ENCODE measurements around the gene SNW1.
"Not testable (repeated sequence)": the region's sequence is repeated elsewhere in the genome, so short reads cannot be mapped to it uniquely, and the experiment has no call there.

SNW1 gene

DNA sequence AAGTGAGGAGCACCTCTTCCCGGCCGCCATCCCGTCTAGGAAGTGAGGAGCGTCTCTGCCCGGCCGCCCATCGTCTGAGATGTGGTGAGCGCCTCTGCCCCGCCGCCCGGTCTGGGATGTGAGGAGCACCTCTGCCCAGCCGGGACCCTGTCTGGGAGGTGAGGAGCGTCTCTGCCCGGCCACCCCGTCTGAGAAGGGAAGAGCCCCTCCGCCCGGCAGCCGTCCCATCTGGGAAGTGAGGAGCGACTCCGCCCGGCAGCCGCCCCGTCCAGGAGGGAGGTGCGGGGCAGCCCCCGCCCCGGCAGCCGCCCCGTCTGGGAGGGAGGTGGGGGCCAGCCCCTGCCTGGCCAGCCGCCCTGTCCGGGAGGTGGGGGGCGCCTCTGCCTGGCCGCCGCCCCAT, 13.5 kb downstream of the SNW1 start:
- DNase-seq (ENCODE audit: low read depth in 2 of 2): not testable (repeated sequence)

DNA sequence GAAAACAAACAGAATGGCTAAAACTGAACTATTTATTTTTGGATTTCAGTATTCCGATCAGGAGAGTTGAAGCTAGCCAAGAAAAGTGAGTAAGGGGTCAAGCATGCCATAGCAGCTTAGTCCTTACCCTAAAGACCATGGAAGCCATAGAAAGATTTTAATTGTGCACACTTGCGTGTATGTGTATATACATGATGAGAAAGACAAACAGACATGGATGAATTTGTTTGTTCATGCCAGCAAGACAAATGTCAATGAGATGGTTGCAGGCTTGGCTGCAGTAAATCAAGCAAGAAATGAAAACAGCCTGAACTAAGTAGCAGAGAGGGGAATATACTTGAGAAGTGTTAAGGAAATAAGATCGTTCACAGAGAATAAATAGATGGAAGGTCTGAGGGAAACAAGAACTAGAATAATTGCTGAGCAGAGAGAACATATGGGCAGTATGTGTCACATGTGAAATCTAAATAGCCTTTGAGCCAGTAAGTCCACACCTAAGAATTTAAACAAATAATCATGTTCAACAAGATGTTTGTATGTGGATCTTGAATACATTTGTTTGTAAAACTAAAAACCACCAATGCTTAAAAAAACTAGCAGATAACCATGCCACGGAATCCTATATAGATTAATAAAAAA, 14.8 kb downstream of the SNW1 start:
- DNase-seq (ENCODE audit: low read depth in 2 of 2): no peak

GRCh38 chr14:77741438-77741837, 19.5 kb downstream of the SNW1 start:
- no peak for DNase-seq (ENCODE audit: low read depth in 2 of 2)

DNA sequence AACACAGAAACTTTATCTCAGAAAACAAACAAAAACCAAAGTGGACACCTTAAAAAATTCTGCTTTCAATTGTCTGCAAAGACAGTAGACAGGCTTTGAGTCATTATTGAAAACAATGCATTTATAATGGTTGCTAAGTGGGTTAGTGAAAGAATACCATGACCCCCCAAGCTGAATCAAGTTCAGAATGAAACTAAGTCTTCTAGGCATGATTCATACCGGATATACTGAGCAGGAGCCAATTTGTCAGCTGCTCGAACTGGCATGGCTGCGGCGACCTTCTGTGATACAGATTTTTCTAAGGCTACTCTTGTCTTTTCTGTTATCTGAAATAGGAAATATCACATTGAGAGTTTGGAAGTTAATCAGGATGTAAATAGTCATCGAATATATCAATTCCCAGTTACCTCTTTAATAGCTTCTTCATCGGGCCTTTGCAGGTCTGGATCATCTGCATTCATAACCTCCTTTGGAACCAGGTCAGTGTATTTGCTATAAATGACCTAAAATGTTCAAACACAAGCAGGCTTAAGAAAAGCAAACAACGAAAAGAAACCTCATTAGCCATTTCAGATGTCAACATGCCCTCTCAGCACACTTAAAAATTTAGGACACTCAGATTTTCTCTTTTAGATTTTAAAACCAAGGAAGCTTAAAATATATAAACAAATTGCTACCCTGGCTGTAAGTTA, 22.3 kb downstream of the SNW1 start:
- no peak for DNase-seq (ENCODE audit: low read depth in 2 of 2)

GRCh38 chr14:77730976-77731497, 29.9 kb downstream of the SNW1 start:
- DNase-seq (ENCODE audit: low read depth in 2 of 2): no peak

DNA sequence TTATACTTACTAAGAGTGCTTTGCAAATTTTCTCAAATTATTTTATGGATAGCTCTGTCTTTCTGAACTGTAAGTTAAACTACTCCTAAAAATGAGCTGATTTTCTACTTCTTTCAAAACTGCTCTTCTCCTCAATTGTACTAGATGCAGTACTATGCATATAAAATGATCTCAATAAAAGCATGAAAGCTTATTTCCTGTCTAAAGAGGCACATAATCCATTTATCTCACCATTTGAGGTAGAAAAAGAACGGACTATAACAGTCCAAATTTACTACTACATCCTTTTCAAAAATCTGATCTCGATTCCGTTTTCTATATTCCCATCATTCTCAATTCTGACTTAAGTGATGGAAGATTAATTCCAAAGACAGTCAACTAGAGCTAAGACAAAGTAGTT, 38.7 kb downstream of the SNW1 start:
- no peak for DNase-seq (ENCODE audit: low read depth in 2 of 2)

- no peak for DNase-seq (ENCODE audit: low read depth in 2 of 2)
Measured at GRCh38 chr14:77721437-77721836, 39.5 kb downstream of the SNW1 start.

DNA sequence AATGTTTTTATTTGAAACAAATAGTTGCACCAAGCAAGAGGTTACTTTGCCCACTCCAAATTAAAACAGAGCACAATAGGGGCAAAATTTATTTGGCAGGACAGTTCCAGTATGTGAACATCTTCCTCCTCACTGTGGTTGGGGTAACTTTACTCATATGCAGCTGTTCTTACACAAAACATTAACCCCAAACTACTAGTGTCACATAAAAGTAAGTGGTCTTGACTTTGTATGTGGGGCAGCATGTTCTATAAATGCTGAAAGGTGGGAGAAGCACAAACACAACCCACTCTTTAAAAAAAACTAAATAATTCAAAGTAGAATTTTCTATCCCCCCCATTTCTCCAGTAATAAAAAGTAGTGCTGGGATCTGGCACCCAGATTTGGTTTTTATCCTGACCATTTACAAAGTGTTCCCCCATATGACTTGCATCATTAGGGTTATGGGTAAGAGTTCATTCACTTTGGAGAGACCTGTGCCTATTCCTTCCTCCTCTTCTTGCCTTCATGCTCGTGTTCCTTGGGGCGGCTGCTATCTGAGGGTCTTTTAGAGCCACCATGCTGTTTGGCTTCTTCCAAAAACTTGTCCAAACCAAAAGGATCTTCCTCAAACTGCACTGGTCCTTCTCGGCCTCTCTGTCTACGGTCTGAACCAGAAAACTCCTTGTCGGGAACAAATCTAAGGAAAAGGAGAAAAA, 43.2 kb downstream of the SNW1 start:
- DNase-seq (ENCODE audit: low read depth in 2 of 2): no peak

GRCh38 chr14:77714926-77715325, 46.0 kb downstream of the SNW1 start:
- no peak for DNase-seq (ENCODE audit: low read depth in 2 of 2)

DNA sequence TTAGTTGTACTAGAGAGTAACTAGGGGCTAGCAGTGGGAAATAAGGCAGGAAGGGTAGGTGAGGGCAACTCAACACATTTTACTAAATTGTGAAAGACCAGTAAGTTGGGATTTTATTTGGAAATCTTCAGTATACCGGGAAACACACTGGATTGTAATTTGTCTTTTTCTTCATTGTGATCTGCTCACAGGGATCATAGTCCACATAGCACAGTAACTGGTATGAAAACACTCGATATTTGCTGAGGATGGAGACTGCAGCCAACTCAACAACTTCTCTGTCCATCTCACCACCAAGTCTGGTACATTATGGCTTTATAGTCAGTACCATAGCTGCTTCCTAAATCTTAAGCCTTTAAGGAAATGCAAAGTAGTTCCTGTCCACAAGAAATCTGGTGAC, 50.6 kb downstream of the SNW1 start:
- DNase-seq (ENCODE audit: low read depth in 2 of 2): no peak

GRCh38 chr14:77709412-77709811, 51.5 kb downstream of the SNW1 start:
- DNase-seq (ENCODE audit: low read depth in 2 of 2): no peak

GRCh38 chr14:77708749-77709148, 52.2 kb downstream of the SNW1 start:
- no peak for DNase-seq (ENCODE audit: low read depth in 2 of 2)

DNA sequence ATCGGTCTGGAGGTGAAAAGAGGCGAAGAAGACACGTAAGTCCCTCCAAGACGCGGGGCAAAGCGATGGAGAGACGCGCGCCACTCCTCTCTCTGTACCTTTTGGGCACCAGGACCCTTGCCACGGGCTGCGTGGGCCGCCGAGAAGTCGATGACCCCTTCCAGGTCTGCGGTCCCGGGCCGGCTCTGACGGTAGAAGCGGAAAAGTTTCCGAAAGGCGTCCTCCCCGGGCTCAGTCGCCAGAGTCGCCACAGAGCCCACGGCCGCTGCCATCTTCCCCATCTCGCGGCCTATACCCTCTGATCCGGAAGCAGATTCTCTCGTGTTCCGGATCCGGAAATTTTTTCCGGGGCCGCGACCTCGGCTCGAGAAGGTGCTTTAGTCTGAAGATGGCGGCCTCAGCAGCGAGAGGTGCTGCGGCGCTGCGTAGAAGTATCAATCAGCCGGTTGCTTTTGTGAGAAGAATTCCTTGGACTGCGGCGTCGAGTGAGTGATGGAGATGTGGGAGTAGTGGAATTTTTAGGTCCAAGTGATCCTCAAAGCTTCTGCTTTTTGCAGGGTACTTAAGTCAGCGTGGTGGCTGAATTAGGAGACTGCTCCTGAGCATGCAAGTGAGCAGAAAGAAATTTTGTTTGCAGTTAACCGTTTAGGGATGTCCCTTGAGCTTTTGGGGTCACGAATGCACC, 53.1 kb downstream of the SNW1 start, which contains the start of the genes ALKBH1 and SLIRP:
Gene ALKBH1, minus strand, starts transcription at position 300 of the 685 bp plus-strand sequence. Its CDS starts 19 bp downstream, at position 281.
Gene SLIRP, plus strand, starts transcription at position 380 of the 685 bp plus-strand sequence. Its CDS starts 9 bp downstream, at position 389.
- DNase-seq (ENCODE audit: low read depth in 2 of 2): peak; percentile 78 to 79

GRCh38 chr14:77707355-77707723, 53.6 kb downstream of the SNW1 start:
- peak in 1 of 2 experiments; percentile 3 for DNase-seq (ENCODE audit: low read depth in 2 of 2)

- no peak for DNase-seq (ENCODE audit: low read depth in 2 of 2)
Measured at GRCh38 chr14:77691259-77691658, 69.7 kb downstream of the SNW1 start.

- no peak for DNase-seq (ENCODE audit: low read depth in 2 of 2)
Measured at GRCh38 chr14:77682158-77682553, 78.8 kb downstream of the SNW1 start.

DNA sequence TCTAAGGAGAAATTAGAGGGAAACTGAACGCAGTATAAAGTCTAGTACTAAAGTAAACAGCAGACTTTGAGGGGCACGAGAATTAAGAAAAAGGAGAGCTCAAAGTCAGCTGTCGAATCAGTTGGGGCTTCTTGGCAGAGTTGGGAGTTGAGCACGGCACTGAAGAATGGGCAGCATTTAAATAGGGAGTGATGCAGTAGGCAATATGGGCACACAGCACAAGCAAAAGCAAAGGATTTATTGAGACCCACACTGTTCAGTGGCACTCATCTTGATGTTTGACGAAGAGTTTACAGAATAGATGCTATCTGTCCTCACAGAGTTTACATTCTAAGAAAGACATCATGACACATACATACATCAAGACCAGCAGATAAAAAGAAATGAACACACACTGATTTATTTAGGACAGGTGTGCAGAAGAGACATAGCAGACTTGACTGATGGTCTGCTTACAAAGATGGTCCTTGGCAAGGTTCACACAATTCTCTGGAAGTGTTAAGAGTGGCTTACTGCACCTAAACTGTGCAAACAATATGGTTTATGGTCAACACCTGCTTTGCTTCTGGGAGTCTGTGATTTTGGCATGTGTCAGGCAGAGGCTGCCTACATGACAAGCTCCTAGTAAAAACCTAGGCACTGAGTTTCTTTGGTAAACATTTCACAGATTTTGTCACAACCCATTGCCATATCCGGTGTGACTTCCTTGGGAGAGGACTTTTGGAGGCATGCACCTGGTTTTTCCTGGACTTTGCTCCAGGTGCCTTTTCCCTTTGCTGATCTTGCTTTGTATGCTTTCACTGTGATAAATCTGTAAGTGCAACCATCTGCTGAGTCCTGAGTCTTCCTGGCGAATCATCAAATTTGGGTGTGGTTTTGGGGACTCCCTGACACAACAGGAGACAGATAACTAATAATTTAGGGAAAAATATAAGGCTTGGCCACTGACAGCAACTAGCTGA, 79.5 kb downstream of the SNW1 start:
- DNase-seq (ENCODE audit: low read depth in 2 of 2): no peak

- DNase-seq (ENCODE audit: low read depth in 2 of 2): no peak
Measured at GRCh38 chr14:77674931-77675330, 86.0 kb downstream of the SNW1 start.

- DNase-seq (ENCODE audit: low read depth in 2 of 2): no peak
Measured at GRCh38 chr14:77673193-77673592, 87.8 kb downstream of the SNW1 start.
